Uterus (tissue), 4 donors: Measurements from ENCODE around the gene RILPL2. TPM values are rescaled to one million over a fixed set of nuclear protein-coding genes. Genes with fewer than 3 reads are reported as not detected.
"Not testable (repeated sequence)": the region's sequence is repeated elsewhere in the genome, so short reads cannot be mapped to it uniquely, and the experiment has no call there.

Source experiments
- DNase-seq, 2 donors: peaks; one replicate each; pipeline ENCODE4 v3.0.0-alpha.2; 2019 to 2020
- H3K27ac ChIP-seq, 2 donors: fragments of 200-600 bp; sonication (generic); 1 replicate in 1 of 2; 2 replicates in 1 of 2; pipeline ENCODE4 v1.5.1; 2016 to 2018
- H3K27me3 ChIP-seq, 2 donors: fragments of 200-600 bp; sonication (generic); one replicate each; pipeline ENCODE4 v1.5.1; 2018 to 2019; ENCODE audit warnings: control low read depth in 1 of 2
- H3K36me3 ChIP-seq, 2 donors: fragments of 200-600 bp; sonication (generic); one replicate each; pipeline ENCODE4 v1.5.1; 2019; ENCODE audit warnings: control low read depth in 1 of 2
- H3K4me1 ChIP-seq, 2 donors: fragments of 200-600 bp; sonication (generic); one replicate each; pipeline ENCODE4 v1.5.1; 2018 to 2019; ENCODE audit warnings: control low read depth in 1 of 2
- H3K4me3 ChIP-seq, 2 donors: fragments of 200-600 bp; sonication (generic); 1 replicate in 1 of 2; 2 replicates in 1 of 2; pipeline ENCODE4 v1.5.1; 2018 to 2019; ENCODE audit warnings: mild to moderate bottlenecking in 1 of 2
- H3K9me3 ChIP-seq, 2 donors: fragments of 200-600 bp; sonication (generic); one replicate each; pipeline ENCODE4 v1.5.1; 2019; ENCODE audit warnings: control low read depth in 1 of 2
- POLR2A ChIP-seq, 2 donors: fragments of 450-650 bp; IDR thresholded peaks; one replicate each; pipeline ENCODE4 v1.6.1; 2016; ENCODE audit warnings: antibody characterized with exemption in 2 of 2, mild to moderate bottlenecking in 1 of 2, moderate library complexity in 1 of 2
- intact Hi-C: fragments of 100-400 bp; cut with DNase I; formaldehyde crosslinking; loops from one replicate; pipeline ENCODE4 v1.15.1; 2023; ENCODE audit warnings: low total_unique reads
- total RNA-seq, 4 donors: library from RNA; depleted of rRNA in 3 of 4; stranded (reverse); fragments of >200 nt in 3 of 4; gene quantifications; one replicate each; pipeline versions ENCODE4 v1.1.0 to v1.2.4, GENCODE V29; 2014 to 2023
- TF ChIP-seq, protein P1 (sequence below), 4 experiments: fragments of 200-600 bp in 2 of 4; fragments of 450-650 bp in 2 of 4; sonication (generic) in 2 of 4; IDR thresholded peaks; one replicate each; pipeline ENCODE4 v1.5.1; 2016 to 2019; ENCODE audit warnings: antibody characterized with exemption in 4 of 4, mild to moderate bottlenecking in 2 of 4, moderate library complexity in 1 of 4
- donor health status: DM: yes; HTN: yes; CAD: no.

Gene RILPL2
- total RNA-seq, 4 donors from 2014 or later, result 4.0 to 10.1 (median 5.8) TPM

DNA sequence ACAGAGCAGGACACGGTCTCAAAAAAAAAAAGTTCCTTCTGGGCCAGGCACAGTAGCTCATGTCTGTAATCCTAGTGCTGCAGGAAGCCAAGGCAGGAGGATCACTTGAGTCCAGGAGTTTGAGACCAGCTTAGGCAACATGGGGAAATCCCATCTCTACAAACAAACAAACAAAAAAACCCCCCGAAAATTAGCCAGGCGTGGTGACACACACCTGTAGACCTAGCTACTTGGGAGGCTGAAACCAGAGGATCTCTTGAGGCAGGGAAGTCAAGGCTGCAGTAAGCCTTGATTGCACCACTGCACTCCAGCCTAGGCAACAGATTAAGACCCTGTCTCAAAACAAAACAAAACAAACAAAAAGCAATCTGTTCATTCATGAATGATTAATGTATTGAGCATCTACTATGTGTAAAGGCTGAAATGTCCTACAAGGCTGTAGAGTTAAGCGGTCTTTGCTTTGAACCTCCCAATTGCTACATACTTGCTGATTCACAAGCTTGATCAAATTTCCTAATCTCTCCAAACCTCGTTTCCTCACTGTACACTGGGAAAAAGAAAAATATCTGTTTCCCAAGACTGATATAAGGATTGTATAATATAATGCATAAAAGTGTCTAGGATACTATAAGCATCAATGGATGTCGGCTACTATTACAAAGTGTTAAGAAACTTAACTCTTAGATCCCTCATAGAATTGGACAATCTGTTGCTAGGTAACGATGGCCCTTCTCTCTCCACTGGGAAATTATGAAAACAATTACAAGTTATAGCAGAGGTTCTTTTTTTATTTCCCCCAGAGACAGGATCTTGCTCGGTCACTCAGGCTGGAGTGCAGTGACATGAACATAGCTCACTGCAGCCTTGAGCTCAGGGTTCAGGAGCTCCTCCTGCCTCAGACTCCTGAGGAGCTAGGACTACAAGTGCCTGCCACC lies 7.9 kb upstream of the RILPL2 start:
- intact Hi-C loops, result no loop called here

DNA sequence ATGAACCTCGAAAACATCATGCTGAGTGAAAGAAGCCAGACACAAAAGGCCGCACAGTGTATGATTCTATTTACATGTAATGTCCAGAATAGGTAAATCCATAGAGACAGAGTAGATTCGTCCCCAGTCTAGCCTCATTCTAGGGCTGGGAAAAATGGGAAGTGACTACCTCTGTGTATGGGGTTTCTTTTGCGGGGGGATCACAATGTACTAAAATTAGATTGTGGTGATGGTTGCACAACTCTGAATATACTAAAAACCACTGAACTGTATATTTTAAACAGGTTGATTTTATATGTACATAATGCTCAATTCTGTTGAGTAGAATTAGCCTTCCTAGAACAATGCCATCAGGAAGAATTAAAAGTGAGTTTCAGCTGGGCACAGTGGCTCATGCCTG lies 6.3 kb upstream of the RILPL2 start:
- intact Hi-C loops, result no loop called here
- DNase-seq, result no peak
- Histone ChIP-seq H3K9me3 (no peaks in the 10 kb centered on the region), H3K27me3 (no peaks in the 10 kb centered on the region), H3K27ac (no peak overlapping the region), H3K36me3 (no peaks in the 10 kb centered on the region), H3K4me3 (no peak overlapping the region), H3K4me1 (peaks cover 4 to 6% of the 10 kb centered on the region in 2 donors)
- no peak for TF ChIP-seq POLR2A (IDR thresholded peaks at IDR 0.05)
- TF ChIP-seq, protein P1, sequence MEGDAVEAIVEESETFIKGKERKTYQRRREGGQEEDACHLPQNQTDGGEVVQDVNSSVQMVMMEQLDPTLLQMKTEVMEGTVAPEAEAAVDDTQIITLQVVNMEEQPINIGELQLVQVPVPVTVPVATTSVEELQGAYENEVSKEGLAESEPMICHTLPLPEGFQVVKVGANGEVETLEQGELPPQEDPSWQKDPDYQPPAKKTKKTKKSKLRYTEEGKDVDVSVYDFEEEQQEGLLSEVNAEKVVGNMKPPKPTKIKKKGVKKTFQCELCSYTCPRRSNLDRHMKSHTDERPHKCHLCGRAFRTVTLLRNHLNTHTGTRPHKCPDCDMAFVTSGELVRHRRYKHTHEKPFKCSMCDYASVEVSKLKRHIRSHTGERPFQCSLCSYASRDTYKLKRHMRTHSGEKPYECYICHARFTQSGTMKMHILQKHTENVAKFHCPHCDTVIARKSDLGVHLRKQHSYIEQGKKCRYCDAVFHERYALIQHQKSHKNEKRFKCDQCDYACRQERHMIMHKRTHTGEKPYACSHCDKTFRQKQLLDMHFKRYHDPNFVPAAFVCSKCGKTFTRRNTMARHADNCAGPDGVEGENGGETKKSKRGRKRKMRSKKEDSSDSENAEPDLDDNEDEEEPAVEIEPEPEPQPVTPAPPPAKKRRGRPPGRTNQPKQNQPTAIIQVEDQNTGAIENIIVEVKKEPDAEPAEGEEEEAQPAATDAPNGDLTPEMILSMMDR (IDR thresholded peaks at IDR 0.05), result no peak

More for the DNA sequence above, 7.9 kb upstream of the RILPL2 start:
- H3K27ac ChIP-seq, result peak overlapping the region; percentile 80 to 89
- no peaks in the 10 kb centered on the region for H3K36me3 ChIP-seq
- no peaks in the 10 kb centered on the region for H3K9me3 ChIP-seq
- no peak for TF ChIP-seq POLR2A (IDR thresholded peaks at IDR 0.05)
- TF ChIP-seq, protein P1 (IDR thresholded peaks at IDR 0.05), result no peak
- no peak overlapping the region for H3K4me3 ChIP-seq
- H3K4me1 ChIP-seq, result peaks cover 4 to 6% of the 10 kb centered on the region in 2 donors
- no peak for DNase-seq
- no peaks in the 10 kb centered on the region for H3K27me3 ChIP-seq

DNA sequence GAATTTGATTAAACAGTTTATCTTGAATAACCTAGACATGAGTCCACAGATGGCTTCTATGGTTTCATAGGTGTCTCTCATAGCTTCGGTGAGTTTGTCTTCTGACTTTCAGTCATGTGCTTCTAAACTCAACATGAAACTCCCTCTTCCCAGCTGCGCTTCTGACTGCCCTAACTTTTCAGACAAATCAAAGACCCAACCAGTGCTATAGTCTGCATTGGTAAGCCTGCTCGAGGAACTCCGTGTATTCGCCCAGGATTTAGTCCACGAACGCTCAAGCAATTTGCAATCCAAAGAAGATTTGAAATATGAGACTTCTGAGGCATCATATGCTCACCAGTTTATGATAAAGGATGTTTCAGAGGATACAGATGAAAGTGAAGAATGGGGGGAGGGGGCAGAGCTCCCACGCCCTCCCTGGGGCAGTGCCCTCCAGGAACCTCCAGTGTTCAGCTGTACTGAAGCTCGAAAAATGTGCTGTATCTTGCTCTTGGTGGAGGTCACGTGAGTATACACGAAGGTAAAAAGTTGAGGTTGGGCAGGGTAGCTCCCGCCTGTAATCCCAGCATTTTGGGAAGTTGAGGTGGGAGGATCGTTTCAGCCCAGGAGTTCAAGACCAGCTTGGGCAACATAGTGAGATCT lies 5.2 kb upstream of the RILPL2 start:
- H3K27me3 ChIP-seq, result no peaks in the 10 kb centered on the region
- TF ChIP-seq, protein P1 (IDR thresholded peaks at IDR 0.05), result no peak
- TF ChIP-seq POLR2A (IDR thresholded peaks at IDR 0.05), result no peak
- H3K36me3 ChIP-seq, result no peaks in the 10 kb centered on the region
- DNase-seq, result no peak
- intact Hi-C loops, result no loop called here
- no peak overlapping the region for H3K27ac ChIP-seq
- no peaks in the 10 kb centered on the region for H3K9me3 ChIP-seq
- peaks cover 4 to 6% of the 10 kb centered on the region in 2 donors for H3K4me1 ChIP-seq
- H3K4me3 ChIP-seq, result no peak overlapping the region

DNA sequence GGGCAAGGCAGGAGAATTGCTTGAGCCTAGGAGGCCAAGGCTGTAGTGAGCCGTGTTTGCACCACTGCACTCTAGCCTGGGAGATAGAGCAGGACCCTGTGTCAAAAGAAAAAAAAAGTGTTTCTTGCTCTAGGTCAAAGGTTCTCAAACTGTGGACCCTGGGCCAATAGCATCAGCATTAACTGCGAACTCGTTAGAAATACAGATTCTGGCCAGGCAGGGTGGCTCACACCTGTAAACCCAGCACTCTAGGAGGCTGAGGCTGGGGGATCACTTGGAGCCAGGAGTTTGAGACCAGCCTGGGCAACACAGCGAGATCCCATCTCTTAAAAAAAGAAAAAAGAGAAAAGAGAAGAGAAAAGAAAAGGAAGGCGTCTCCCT lies 858 bp downstream of the RILPL2 start:
- Histone ChIP-seq H3K36me3 (no peaks in the 10 kb centered on the region), H3K4me1 (peaks cover 9 to 13% of the 10 kb centered on the region in 2 donors), H3K4me3 (peak overlapping the region; percentile 80 to 83), H3K9me3 (no peaks in the 10 kb centered on the region), H3K27me3 (no peaks in the 10 kb centered on the region), H3K27ac (peak overlapping the region; percentile 74 to 83)
- DNase-seq, result no peak
- intact Hi-C loops, result no loop called here
- no peak for TF ChIP-seq POLR2A (IDR thresholded peaks at IDR 0.05)
- TF ChIP-seq, protein P1 (IDR thresholded peaks at IDR 0.05), result no peak

DNA sequence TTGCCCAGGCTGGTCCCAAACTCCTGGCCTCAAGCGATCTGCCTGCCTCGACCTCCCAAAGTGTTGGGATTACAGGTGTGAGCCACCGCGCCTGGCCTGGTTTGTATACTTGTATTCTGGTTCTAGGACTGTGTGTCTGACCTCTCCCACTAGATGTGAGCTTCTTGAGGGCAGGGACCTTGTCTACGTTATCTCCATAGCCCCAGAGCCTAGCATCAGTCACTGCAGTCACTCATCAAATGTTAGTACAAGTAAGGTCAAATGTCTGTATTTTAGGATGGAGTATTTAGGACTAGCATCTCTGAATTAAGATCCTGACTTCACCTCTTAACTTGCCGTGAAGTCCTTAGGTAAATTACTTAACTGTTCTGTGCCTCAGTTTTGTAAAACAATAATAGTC lies 2.9 kb downstream of the RILPL2 start:
- no peaks in the 10 kb centered on the region for H3K9me3 ChIP-seq
- TF ChIP-seq POLR2A (IDR thresholded peaks at IDR 0.05), result no peak
- TF ChIP-seq, protein P1 (IDR thresholded peaks at IDR 0.05), result no peak
- no peak for DNase-seq
- peaks cover 9 to 13% of the 10 kb centered on the region in 2 donors for H3K4me1 ChIP-seq
- no peaks in the 10 kb centered on the region for H3K36me3 ChIP-seq
- no peaks in the 10 kb centered on the region for H3K27me3 ChIP-seq
- peak overlapping the region; percentile 3 to 44 for H3K27ac ChIP-seq
- no peak overlapping the region for H3K4me3 ChIP-seq
- intact Hi-C loops, result no loop called here

DNA sequence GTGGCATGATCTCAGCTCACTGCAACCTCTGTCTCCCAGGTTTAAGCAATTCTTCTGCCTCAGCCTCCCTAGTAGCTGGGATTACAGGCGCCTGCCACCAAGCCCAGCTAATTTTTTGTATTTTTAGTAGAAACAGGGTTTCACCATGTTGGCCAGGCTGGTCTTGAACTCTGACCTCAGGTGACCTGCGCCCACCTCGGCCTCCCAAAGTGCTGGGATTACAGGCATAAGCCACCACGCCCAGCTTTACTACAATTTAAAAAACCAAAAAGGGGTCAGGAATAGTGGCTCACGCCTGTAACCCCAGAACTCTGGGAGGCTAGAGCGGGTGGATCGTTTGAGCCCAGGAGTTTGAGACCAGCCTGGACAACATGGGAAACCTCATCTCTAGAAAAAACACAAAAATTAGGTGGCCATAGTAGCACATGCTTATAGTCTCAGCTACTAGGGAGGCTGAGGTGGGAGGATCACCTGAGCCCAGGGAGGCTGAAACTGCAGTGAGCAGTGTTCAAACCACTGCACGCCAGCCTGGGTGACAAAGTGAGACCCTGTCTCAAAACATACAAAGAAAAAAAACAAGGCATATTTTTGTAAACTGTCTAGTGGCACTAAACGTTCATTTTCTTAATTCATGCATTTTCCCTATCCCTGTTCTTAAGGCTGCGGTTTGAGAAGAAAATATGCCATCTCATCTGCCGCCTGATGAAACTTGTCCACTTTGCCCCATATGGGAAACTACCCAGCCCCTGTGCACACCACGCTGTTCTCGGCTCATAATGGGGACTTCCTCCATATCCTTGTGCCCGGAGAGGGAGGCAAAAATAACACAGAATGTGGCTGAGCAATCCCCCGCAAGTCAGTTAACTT lies 4.3 kb downstream of the RILPL2 start:
- H3K27me3 ChIP-seq, DNase-seq, intact Hi-C loops, H3K4me3 ChIP-seq, H3K9me3 ChIP-seq, H3K36me3 ChIP-seq: not testable (repeated sequence)
- Histone ChIP-seq H3K4me1 (peaks cover 9 to 13% of the 10 kb centered on the region in 2 donors), H3K27ac (peak overlapping the region in 1 of 2 donors; percentile 29)

DNA sequence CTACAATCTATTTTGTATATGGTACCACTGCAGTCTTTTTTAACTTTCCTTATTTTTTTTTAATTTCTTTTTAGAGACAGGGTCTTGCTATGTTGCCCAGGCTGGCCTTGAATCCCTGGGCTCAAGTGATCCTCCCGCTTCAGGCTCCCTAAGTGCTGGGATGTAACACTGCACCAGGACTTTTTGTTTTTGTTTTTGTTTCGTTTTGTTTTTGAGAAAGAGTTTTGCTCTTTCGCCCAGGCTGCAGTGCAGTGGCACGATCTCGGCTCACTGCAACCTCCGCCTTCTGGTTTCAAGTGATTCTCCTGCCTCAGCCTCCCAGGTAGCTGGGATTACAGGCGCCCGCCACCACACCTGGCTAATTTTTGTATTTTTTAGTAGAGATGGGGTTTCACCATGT lies 7.4 kb downstream of the RILPL2 start:
- H3K9me3 ChIP-seq, H3K36me3 ChIP-seq, H3K4me1 ChIP-seq, H3K4me3 ChIP-seq, intact Hi-C loops, DNase-seq, H3K27ac ChIP-seq, H3K27me3 ChIP-seq: not testable (repeated sequence)
